HG03571 (cell line): ENCODE results near the gene NPRL2.

Experiments
- ATAC-seq: cut with Tn5 transposase; IDR thresholded peaks from one replicate; pipeline ENCODE4 v1.9.1; 2021; ENCODE audit not compliant: unreplicated experiment

NPRL2 gene

GRCh38 chr3:50373146-50374051, 22.8 kb upstream of the NPRL2 start:
- ATAC-seq = no peak

- ATAC-seq = no peak
Observed at GRCh38 chr3:50372349-50372748, 21.8 kb upstream of the NPRL2 start.

GRCh38 chr3:50371133-50371685, 20.6 kb upstream of the NPRL2 start:
- no peak for ATAC-seq

DNA sequence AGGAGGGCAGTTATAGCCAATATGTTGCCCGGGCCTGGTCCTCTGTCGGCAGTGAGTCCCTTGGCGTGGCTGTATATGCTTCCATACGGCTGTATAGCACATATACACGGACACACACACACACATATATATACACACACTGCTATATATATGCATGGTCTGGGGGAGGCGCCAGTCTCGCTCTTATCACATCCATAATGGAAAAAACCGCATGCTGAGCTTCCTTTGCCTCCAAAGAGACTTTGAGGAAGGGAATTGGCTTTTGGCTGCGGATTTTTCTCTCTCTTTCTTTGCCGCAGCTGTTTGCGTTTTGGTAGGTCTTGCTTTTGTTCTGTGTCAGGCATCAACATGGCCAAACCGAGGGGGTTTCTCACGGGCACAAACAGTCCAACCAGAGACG, 20.0 kb upstream of the NPRL2 start:
- no peak for ATAC-seq

- no peak for ATAC-seq
Observed at GRCh38 chr3:50369012-50369670, 18.6 kb upstream of the NPRL2 start.

- ATAC-seq = no peak
Observed at GRCh38 chr3:50365842-50366220, 15.3 kb upstream of the NPRL2 start.

- ATAC-seq = peak; percentile 80
Observed at GRCh38 chr3:50365080-50365841, 14.7 kb upstream of the NPRL2 start.

DNA sequence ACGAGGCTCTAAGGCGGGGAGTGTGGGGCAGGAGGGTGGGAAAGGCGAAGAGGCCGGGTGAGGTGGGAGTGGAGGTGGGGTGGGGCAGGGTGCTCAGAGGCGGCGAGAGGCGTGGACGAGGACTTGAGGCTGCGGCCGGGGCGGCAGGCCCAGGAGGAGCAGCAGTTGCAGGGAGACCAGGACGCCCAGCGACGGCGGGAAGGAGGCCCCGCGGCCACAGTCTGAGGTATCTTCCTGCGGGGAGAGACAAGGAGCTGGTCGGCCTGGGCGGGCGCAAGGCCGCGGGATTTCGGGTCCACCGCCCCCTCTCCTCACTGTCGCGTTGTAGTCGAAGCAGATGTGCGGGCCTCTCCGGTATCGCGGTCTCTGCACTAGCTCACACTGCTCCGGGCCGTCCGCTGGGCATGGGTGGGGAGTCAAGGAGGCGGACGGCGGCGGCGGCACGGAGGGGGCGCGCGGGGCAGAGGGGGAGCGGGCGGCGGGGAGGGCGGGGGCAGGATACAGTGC, 14.1 kb upstream of the NPRL2 start:
- no peak for ATAC-seq

DNA sequence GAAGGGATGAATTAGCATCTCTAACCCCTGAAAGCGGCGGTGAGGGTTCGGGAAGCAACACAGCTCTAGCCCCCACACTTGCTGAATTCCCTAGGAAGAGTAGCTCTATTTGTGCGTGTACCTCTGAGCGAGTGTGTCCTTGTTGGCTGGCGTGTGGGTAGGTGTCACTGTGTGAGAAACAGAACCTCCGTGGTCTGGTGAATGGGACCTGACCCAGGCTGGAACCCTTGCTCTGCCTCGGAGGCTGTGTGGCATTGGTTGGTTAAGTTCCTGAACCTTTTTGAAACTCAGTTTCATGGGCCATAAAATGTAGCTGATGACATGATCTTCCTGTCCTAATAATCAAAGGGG, 9.2 kb upstream of the NPRL2 start:
- peak; percentile 7 for ATAC-seq

GRCh38 chr3:50358911-50359759, 8.6 kb upstream of the NPRL2 start, which contains the start of gene TMEM115:
Gene TMEM115 (minus strand): TSS chr3:50359521. CDS start chr3:50359063, 458 bp downstream.
- ATAC-seq = peak; percentile 99

- no peak for ATAC-seq
Observed at GRCh38 chr3:50358355-50358910, 7.9 kb upstream of the NPRL2 start.

DNA sequence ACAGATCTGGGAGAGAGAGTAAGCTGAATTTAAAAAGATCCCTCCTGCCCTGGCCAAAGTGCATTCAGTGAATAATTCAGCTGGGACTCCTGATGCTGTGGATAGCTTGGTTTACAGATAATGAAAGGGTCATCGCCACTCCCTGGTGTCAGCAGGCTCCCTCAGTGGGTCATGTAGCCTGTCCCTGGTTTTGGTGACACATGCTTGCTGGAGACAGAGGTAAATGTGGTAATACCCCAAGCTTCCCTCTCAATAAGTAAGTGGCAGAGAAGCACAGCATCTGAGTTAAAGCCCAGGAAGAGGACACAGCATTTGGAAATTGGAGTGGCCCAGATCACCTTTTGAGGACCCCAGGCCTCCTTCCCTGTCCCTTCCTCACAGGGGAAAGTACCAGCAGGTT, 6.9 kb upstream of the NPRL2 start:
- ATAC-seq = no peak

DNA sequence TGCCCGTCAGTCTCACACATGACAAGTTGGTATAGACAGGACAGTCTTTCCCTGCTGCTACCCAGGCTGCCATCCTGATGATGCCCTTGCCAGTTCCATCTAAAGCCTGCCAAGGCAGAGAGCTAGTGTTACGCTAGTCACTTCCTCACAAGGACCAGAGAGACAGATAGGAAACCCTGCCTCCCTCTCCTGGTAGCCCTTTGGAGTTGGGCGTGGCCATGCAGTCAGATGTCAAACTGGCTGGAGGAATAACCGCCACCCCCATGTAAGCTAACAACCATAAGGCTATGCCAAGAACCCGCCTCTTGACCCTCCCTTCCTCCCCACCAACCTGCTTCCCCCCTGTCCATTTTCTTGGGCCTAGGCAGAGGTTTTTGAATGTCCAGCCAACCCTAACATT, 6.0 kb upstream of the NPRL2 start:
- no peak for ATAC-seq

GRCh38 chr3:50355829-50356552, 5.4 kb upstream of the NPRL2 start:
- ATAC-seq = no peak

DNA sequence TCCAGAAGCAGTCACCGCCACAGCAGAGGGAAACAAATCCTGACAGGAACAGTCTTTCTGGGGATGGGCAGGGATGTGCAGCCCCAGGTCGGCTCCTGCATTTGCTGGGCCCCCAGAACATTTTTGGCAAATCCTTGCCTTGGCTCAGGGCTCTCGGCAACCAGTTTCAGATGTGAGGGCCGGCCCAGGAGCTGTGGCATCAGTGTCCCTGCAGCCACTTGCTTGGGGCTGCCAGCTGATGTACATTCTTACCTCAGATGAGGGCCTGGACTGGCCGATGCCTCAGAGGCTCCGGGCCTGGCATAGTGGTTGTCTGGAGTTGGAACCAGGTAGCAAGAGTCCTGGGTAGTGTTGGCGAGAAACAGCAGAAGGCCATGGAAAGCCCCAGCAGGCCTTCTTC, 4.3 kb upstream of the NPRL2 start:
- no peak for ATAC-seq

DNA sequence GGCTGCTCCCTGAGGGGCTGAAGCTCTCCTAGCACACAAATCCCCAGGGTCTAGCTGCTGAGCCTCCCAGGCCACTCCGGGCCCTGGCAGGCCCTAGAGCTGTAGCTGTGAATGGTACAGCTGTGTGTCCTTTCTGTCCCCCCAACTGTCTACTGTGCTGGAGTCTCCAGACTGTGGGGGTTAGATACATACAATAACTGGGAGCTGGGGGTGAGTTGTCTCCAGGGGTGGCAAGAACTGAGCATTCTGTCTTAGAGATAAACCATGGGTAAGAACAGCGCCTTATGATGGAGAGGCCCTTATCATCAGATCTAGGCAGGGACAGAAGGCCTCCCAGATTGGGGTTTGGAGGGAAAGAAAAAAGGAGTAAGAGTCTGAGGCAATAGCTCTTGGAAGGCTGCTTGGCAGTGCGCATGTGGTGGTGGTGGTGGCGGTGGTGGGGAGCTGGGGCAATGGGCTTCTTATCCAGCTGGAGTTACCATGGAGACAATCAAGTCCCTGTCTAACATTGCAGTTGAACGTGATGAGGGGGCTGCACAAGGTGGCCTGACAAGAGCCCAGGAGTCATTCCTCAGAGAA, 3.7 kb upstream of the NPRL2 start:
- ATAC-seq = no peak

GRCh38 chr3:50353245-50354004, 2.9 kb upstream of the NPRL2 start:
- no peak for ATAC-seq

DNA sequence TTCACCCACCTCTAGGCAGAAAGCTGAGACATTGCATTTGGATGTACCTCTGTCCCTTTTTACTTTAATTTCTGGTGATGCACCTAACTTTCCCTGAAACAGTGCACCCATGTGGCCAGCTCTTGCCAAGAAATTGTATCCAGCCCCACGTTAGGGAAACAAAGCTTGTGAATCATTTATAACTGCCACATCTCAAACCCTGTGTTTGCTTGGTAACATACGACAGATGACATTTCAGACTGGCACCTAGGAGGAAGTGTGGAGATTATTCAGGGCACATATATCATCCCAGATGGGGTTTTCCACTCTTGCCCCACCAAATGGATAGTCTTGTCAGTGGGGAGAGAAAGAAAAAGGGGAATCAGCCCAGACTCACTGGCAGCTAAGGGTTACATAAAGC, 2.2 kb upstream of the NPRL2 start:
- ATAC-seq = no peak
